Neural cell (in vitro differentiated cells): ENCODE measurements around the gene HSD17B4. TPM values are rescaled to one million over a fixed set of nuclear protein-coding genes. Genes with fewer than 3 reads are reported as not detected.
"Not testable (repeated sequence)": the region's sequence is repeated elsewhere in the genome, so short reads cannot be mapped to it uniquely, and the experiment has no call there.

Source experiments
- H2AFZ ChIP-seq: fragments of 200-600, 300-800 bp; sonication (generic), shearing (Covaris generic); 2 replicates; pipeline ENCODE4 v1.6.0; 2014; ENCODE audit warnings: low read depth, mild to moderate bottlenecking, antibody characterized with exemption, low read length, moderate library complexity
- H3F3A ChIP-seq: fragments of 200-600 bp; shearing (Covaris generic); 2 replicates; pipeline ENCODE4 v1.6.1; 2016; ENCODE audit warnings: mild to moderate bottlenecking, moderate library complexity, mixed read lengths, antibody characterized with exemption, low read length; ENCODE audit not compliant: insufficient read depth, poor library complexity, severe bottlenecking
- H3K27ac ChIP-seq: fragments of 200-600, 300-800 bp; sonication (generic), shearing (Covaris generic); 2 replicates; pipeline ENCODE4 v1.5.1; 2014; ENCODE audit warnings: mild to moderate bottlenecking, low read length, moderate library complexity
- H3K27me3 ChIP-seq: fragments of 300-800, 200-600 bp; sonication (generic), shearing (Covaris generic); 2 replicates; pipeline ENCODE4 v1.6.0; 2014; ENCODE audit warnings: mild to moderate bottlenecking, low read depth, low read length, moderate library complexity; ENCODE audit not compliant: insufficient read depth
- H3K36me3 ChIP-seq: fragments of 300-800, 200-600 bp; sonication (generic), shearing (Covaris generic); 2 replicates; pipeline ENCODE4 v1.5.1; 2014; ENCODE audit warnings: mild to moderate bottlenecking, antibody characterized with exemption, low read length, moderate library complexity; ENCODE audit not compliant: insufficient read depth
- H3K4me2 ChIP-seq: fragments of 300-800, 200-600 bp; sonication (generic), shearing (Covaris generic); 2 replicates; pipeline ENCODE4 v1.6.0; 2014; ENCODE audit warnings: mild to moderate bottlenecking, low read length
- H3K4me3 ChIP-seq: fragments of 300-800, 200-600 bp; sonication (generic), shearing (Covaris generic); 2 replicates; pipeline ENCODE4 v1.5.1; 2014; ENCODE audit warnings: mild to moderate bottlenecking, low read length, moderate library complexity
- H3K79me2 ChIP-seq: fragments of 200-600 bp; shearing (Covaris generic); replicated peaks from 2 replicates; pipeline ENCODE4 v1.6.0; 2014; ENCODE audit warnings: mild to moderate bottlenecking, low read length, moderate library complexity; ENCODE audit not compliant: insufficient read depth
- H3K9ac ChIP-seq: fragments of 300-800, 200-600 bp; sonication (generic), shearing (Covaris generic); 2 replicates; pipeline ENCODE4 v1.6.1; 2016; ENCODE audit warnings: mild to moderate bottlenecking, low read length, mixed read lengths
- H3K9me2 ChIP-seq: fragments of 200-600 bp; shearing (Covaris generic); 2 replicates; pipeline ENCODE4 v1.6.1; 2016; ENCODE audit warnings: mild to moderate bottlenecking, low read length, mixed read lengths; ENCODE audit not compliant: insufficient read depth
- H3K9me3 ChIP-seq: fragments of 200-600, 300-800 bp; sonication (generic), shearing (Covaris generic); 2 replicates; pipeline ENCODE4 v1.6.1; 2016; ENCODE audit warnings: mild to moderate bottlenecking, mixed run types, low read length, moderate library complexity, mixed read lengths
- H4K20me1 ChIP-seq: fragments of 200-600 bp; shearing (Covaris generic); 2 replicates; pipeline ENCODE4 v1.6.1; 2016; ENCODE audit warnings: mild to moderate bottlenecking, mixed run types; ENCODE audit not compliant: insufficient read depth
- EP300 ChIP-seq: fragments of 450-650 bp; conservative IDR thresholded peaks from 2 replicates; pipeline ENCODE4 v1.6.1; 2014; ENCODE audit warnings: antibody characterized with exemption, mild to moderate bottlenecking, moderate library complexity; ENCODE audit not compliant: poor library complexity, severe bottlenecking
- EZH2 ChIP-seq: fragments of 200-600, 300-800 bp; shearing (Covaris generic), sonication (generic); IDR thresholded peaks from 2 replicates; pipeline ENCODE4 v1.6.1; 2014; ENCODE audit warnings: antibody characterized with exemption, low read length, borderline replicate concordance, mild to moderate bottlenecking; ENCODE audit not compliant: insufficient read depth, poor library complexity, severe bottlenecking
- MXI1 ChIP-seq: fragments of 450-650 bp; conservative IDR thresholded peaks from 2 replicates; pipeline ENCODE4 v1.6.1; 2014; ENCODE audit warnings: antibody characterized with exemption, mild to moderate bottlenecking; ENCODE audit not compliant: poor library complexity, severe bottlenecking
- POLR2AphosphoS5 ChIP-seq: IDR thresholded peaks from 2 replicates; pipeline ENCODE4 v1.6.1; 2012
- RAD21 ChIP-seq: fragments of 450-650 bp; conservative IDR thresholded peaks from 2 replicates; pipeline ENCODE4 v1.6.1; 2014; ENCODE audit warnings: antibody characterized with exemption, mild to moderate bottlenecking, moderate library complexity
- SMC3 ChIP-seq: fragments of 450-650 bp; conservative IDR thresholded peaks from 2 replicates; pipeline ENCODE4 v1.6.1; 2014; ENCODE audit warnings: antibody characterized with exemption, mild to moderate bottlenecking, moderate library complexity; ENCODE audit not compliant: poor library complexity
- TAF1 ChIP-seq: IDR thresholded peaks from 2 replicates; pipeline ENCODE4 v1.6.1; 2012; ENCODE audit warnings: low read depth
- polyA plus RNA-seq: library from polyadenylated mRNA; depleted of rRNA; stranded (reverse); fragments of >200 nt; gene quantifications from 2 replicates; pipeline ENCODE4 v1.2.3, GENCODE V29; 2014
- TF ChIP-seq, protein P1 (sequence below): IDR thresholded peaks from 2 replicates; pipeline ENCODE4 v1.6.1; 2012; ENCODE audit warnings: borderline replicate concordance
- TF ChIP-seq, protein P2 (sequence below): fragments of 450-650 bp; IDR thresholded peaks from 2 replicates; pipeline ENCODE4 v1.5.1; 2014; ENCODE audit warnings: antibody characterized with exemption, mild to moderate bottlenecking, moderate library complexity; ENCODE audit not compliant: poor library complexity, severe bottlenecking

Gene HSD17B4
- polyA plus RNA-seq, 1 donor from 2014 or later = 244 TPM

DNA sequence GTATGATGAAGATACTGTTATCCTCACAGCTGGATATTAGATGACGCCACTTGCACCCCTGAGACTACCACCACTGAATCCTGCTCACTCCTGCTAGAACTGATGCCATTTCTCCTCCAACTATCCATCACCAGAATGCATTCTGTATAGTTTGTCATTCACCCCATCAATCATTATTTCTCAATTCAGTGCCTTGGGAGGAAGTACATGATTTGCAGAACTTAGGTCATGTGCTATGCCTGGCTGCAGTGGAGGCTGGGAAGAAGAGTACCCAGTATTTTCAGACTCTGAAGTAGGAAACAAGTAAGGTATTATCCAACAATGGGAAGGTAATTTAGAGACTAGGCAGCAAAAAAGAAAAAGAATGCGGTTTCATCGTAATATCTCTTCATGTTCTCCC is 26.2 kb upstream of the HSD17B4 start:
- no peak overlapping the region for H3K4me3 ChIP-seq
- no peaks in the 10 kb centered on the region for H3F3A ChIP-seq
- H3K9me3 ChIP-seq = no peaks in the 10 kb centered on the region
- no peak overlapping the region for H3K27ac ChIP-seq
- no peaks in the 10 kb centered on the region for H3K27me3 ChIP-seq
- H3K36me3 ChIP-seq = no peaks in the 10 kb centered on the region
- no peak overlapping the region for H3K9ac ChIP-seq
- no peaks in the 10 kb centered on the region for H4K20me1 ChIP-seq
- no peak overlapping the region for H2AFZ ChIP-seq
- H3K9me2 ChIP-seq = no peaks in the 10 kb centered on the region
- TF ChIP-seq, protein P1, sequence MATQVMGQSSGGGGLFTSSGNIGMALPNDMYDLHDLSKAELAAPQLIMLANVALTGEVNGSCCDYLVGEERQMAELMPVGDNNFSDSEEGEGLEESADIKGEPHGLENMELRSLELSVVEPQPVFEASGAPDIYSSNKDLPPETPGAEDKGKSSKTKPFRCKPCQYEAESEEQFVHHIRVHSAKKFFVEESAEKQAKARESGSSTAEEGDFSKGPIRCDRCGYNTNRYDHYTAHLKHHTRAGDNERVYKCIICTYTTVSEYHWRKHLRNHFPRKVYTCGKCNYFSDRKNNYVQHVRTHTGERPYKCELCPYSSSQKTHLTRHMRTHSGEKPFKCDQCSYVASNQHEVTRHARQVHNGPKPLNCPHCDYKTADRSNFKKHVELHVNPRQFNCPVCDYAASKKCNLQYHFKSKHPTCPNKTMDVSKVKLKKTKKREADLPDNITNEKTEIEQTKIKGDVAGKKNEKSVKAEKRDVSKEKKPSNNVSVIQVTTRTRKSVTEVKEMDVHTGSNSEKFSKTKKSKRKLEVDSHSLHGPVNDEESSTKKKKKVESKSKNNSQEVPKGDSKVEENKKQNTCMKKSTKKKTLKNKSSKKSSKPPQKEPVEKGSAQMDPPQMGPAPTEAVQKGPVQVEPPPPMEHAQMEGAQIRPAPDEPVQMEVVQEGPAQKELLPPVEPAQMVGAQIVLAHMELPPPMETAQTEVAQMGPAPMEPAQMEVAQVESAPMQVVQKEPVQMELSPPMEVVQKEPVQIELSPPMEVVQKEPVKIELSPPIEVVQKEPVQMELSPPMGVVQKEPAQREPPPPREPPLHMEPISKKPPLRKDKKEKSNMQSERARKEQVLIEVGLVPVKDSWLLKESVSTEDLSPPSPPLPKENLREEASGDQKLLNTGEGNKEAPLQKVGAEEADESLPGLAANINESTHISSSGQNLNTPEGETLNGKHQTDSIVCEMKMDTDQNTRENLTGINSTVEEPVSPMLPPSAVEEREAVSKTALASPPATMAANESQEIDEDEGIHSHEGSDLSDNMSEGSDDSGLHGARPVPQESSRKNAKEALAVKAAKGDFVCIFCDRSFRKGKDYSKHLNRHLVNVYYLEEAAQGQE = no peak
- TF ChIP-seq EZH2 = no peak
- TF ChIP-seq MXI1 = no peak
- no peak for TF ChIP-seq POLR2AphosphoS5
- TF ChIP-seq EP300 = no peak
- no peak for TF ChIP-seq RAD21
- TF ChIP-seq TAF1 = no peak
- TF ChIP-seq SMC3 = no peak
- no peak overlapping the region for H3K4me2 ChIP-seq
- no peaks in the 10 kb centered on the region for H3K79me2 ChIP-seq

DNA sequence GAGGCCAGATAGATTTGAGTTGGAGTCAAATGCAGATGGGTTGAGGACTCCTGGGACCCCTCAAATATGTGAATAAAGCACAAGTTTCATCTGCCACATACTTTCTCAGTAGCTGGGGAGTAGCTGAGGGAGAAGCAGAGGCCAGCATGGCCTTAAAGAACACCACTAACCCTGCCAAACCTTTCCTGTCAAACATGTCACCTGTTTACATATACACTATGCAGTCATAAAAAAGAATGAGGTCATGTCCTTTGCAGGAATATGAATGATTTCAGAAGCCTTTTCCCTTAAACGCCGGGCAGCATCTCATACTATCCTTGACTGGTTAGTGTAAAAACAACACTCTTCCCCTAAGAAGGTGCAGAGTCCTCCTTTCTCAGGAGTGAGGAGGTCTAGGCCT is 25.2 kb upstream of the HSD17B4 start:
- no peaks in the 10 kb centered on the region for H4K20me1 ChIP-seq
- no peaks in the 10 kb centered on the region for H3K36me3 ChIP-seq
- no peak overlapping the region for H3K9ac ChIP-seq
- H3K9me3 ChIP-seq = no peaks in the 10 kb centered on the region
- no peaks in the 10 kb centered on the region for H3K9me2 ChIP-seq
- no peak overlapping the region for H3K27ac ChIP-seq
- H3K4me2 ChIP-seq = no peak overlapping the region
- no peak overlapping the region for H3K4me3 ChIP-seq
- no peak overlapping the region for H2AFZ ChIP-seq
- no peak for TF ChIP-seq TAF1
- no peak for TF ChIP-seq SMC3
- no peak for TF ChIP-seq EZH2
- TF ChIP-seq EP300 = no peak
- TF ChIP-seq, protein P1 = no peak
- TF ChIP-seq, protein P2, sequence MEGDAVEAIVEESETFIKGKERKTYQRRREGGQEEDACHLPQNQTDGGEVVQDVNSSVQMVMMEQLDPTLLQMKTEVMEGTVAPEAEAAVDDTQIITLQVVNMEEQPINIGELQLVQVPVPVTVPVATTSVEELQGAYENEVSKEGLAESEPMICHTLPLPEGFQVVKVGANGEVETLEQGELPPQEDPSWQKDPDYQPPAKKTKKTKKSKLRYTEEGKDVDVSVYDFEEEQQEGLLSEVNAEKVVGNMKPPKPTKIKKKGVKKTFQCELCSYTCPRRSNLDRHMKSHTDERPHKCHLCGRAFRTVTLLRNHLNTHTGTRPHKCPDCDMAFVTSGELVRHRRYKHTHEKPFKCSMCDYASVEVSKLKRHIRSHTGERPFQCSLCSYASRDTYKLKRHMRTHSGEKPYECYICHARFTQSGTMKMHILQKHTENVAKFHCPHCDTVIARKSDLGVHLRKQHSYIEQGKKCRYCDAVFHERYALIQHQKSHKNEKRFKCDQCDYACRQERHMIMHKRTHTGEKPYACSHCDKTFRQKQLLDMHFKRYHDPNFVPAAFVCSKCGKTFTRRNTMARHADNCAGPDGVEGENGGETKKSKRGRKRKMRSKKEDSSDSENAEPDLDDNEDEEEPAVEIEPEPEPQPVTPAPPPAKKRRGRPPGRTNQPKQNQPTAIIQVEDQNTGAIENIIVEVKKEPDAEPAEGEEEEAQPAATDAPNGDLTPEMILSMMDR = no peak
- TF ChIP-seq RAD21 = no peak
- no peak for TF ChIP-seq POLR2AphosphoS5
- no peak for TF ChIP-seq MXI1
- no peaks in the 10 kb centered on the region for H3F3A ChIP-seq
- no peaks in the 10 kb centered on the region for H3K27me3 ChIP-seq
- no peaks in the 10 kb centered on the region for H3K79me2 ChIP-seq

GRCh38 chr5:119427596-119427995 is 24.7 kb upstream of the HSD17B4 start:
- not testable (repeated sequence) for H3K4me3 ChIP-seq

DNA sequence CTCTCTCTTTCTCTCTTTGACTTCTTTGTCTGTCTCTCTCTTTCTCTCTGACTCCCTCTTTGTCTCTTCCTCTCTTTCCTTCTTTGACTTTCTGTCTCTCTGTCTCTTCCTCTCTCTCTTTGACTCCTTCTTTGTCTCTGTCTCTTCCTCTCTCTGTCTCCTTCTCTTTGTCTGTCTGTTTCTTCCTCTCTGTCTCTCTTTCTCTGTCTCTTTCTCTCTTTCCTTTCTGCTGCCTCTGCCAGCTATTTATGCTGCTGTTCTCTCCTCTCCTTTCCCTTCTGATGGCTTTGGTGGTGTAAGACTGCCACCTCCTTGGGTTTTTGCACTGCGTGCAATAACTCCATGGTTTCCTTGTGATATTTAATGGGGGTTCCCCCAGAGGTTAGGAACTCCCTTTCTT is 24.1 kb upstream of the HSD17B4 start:
- H4K20me1 ChIP-seq, H3K9ac ChIP-seq, H3K27ac ChIP-seq, H3K4me3 ChIP-seq, H3K36me3 ChIP-seq, H3K27me3 ChIP-seq, H3K9me3 ChIP-seq, H2AFZ ChIP-seq, H3K4me2 ChIP-seq, H3K9me2 ChIP-seq, H3K79me2 ChIP-seq, H3F3A ChIP-seq: not testable (repeated sequence)

More at GRCh38 chr5:119427596-119427995, 24.7 kb upstream of the HSD17B4 start:
- not testable (repeated sequence) for H3K9ac ChIP-seq, H3K27me3 ChIP-seq, H3K27ac ChIP-seq, H3K79me2 ChIP-seq, H3K9me2 ChIP-seq, H4K20me1 ChIP-seq, H2AFZ ChIP-seq, H3F3A ChIP-seq, H3K4me2 ChIP-seq, H3K36me3 ChIP-seq, H3K9me3 ChIP-seq
